Measurements from ENCODE around the gene GNRH2. TPM values are rescaled to one million over a fixed set of nuclear protein-coding genes. Genes with fewer than 3 reads are reported as not detected.
"Not testable (repeated sequence)": the region's sequence is repeated elsewhere in the genome, so short reads cannot be mapped to it uniquely, and the experiment has no call there.

GNRH2 gene
- total and polyA plus RNA-seq, 2 of the 8 experiments (the other 6 are each of a cell fraction or from before 2014, with no cell fraction given) = 0.09 to 0.82 TPM

GRCh38 chr20:3075315-3075714 lies 31.9 kb downstream of the GNRH2 start:
- CTCF ChIA-PET (ENCODE audit: partially characterized antibody) = interaction anchor here (0.6 to 3.2 kb wide), 6 partner anchors 19 to 557 kb away, joined by 3 to 10 read pairs (median 4); no protein-coding TSS in a partner anchor

More at GRCh38 chr20:3075315-3075714, 31.9 kb downstream of the GNRH2 start:
- H2BK15ac ChIP-seq (ENCODE audit: low read length); H3K36me3 ChIP-seq (ENCODE audit: control insufficient read depth in 2 of 4, insufficient read depth in 4 of 4, low read length in 3 of 4); H2AK5ac ChIP-seq (ENCODE audit: low read depth, low read length); H3K14ac ChIP-seq (ENCODE audit: insufficient read length); H3K9me3 ChIP-seq (ENCODE audit: insufficient read depth in 2 of 2, low read depth in 1 of 2, low read length in 1 of 2); H2BK5ac ChIP-seq (ENCODE audit: low read depth, low read length); H3K4ac ChIP-seq (replicated peaks; ENCODE audit: insufficient read length, low read depth, low read length); H3K79me1 ChIP-seq (ENCODE audit: low read depth, low read length); H3K23me2 ChIP-seq (ENCODE audit: low read depth, low read length); H3K23ac ChIP-seq (ENCODE audit: insufficient read length); H4K91ac ChIP-seq (replicated peaks; ENCODE audit: insufficient read length, low read length); H2BK12ac ChIP-seq (ENCODE audit: low read depth, low read length); H2BK120ac ChIP-seq (replicated peaks; ENCODE audit: low read depth, low read length); DNase-seq (ENCODE audit: low read depth in 1 of 2, low spot score in 2 of 2); H3K18ac ChIP-seq (ENCODE audit: extremely low read depth, low read length); H3K56ac ChIP-seq (replicated peaks; ENCODE audit: insufficient read length, low read depth, low read length); H3K27ac ChIP-seq (ENCODE audit: low read depth, low read length); H4K5ac ChIP-seq (ENCODE audit: insufficient read length, low read depth, low read length); FAIRE-seq; H3K79me2 ChIP-seq (ENCODE audit: control insufficient read depth in 1 of 2, insufficient read depth in 2 of 2, low read length in 2 of 2); H3K9ac ChIP-seq (replicated peaks in 1 of 4; ENCODE audit: extremely low read depth in 1 of 4, low read depth in 3 of 4, low read length in 3 of 4); H2BK20ac ChIP-seq (ENCODE audit: low read length); H3K4me1 ChIP-seq (replicated peaks in 1 of 4; ENCODE audit: control insufficient read depth in 3 of 4, insufficient read depth in 4 of 4, low read length in 3 of 4); H4K8ac ChIP-seq (ENCODE audit: extremely low read depth, insufficient read depth, low read length); H3K4me3 ChIP-seq (ENCODE audit: extremely low read depth in 1 of 4, insufficient read depth in 2 of 4, low read depth in 3 of 4, low read length in 4 of 4); H4K20me1 ChIP-seq (replicated peaks in 1 of 2; ENCODE audit: control insufficient read depth in 1 of 2, insufficient read depth in 2 of 2, low read length in 2 of 2); H2AFZ ChIP-seq (ENCODE audit: low read length); H3K4me2 ChIP-seq (ENCODE audit: insufficient read depth in 1 of 2, low read depth in 2 of 2, low read length in 2 of 2): not testable (repeated sequence)
- WGBS, 2 experiments (ENCODE audit: extremely low coverage in 1 of 2, insufficient coverage in 1 of 2, insufficient read length in 1 of 2, insufficient replicate concordance in 2 of 2, low coverage in 1 of 2, low lambda C conversion rate in 2 of 2, missing lambda C conversion rate in 1 of 2) = 85% methylated on average over 6 of the region's 6 CpGs; no CpG with 5 or more reads in 1 of the 2 experiments
- peaks cover 11 to 30% (median 27%) of the 10 kb centered on the region in 4 experiments for H3K27me3 ChIP-seq (replicated peaks in 1 of 4; ENCODE audit: control insufficient read depth in 3 of 4, extremely low read depth in 1 of 4, insufficient read depth in 3 of 4, low read length in 3 of 4)
- POLR2A ChIA-PET (ENCODE audit: partially characterized antibody) = interaction anchor here (1.5 kb wide), 1 partner anchor 26 kb away, joined by 5 read pairs; no protein-coding TSS in a partner anchor

All from H1 (cell line).